ENCODE measurements around the gene ATP6AP1. TPM values are rescaled to one million over a fixed set of nuclear protein-coding genes. Genes with fewer than 3 reads are reported as not detected.

Gene ATP6AP1
- total RNA-seq, 2 experiments from 2014 or later: 21.3 to 22.5 TPM

- intact Hi-C loops (cut with micrococcal nuclease): no loop called here
- peaks cover 6% of the 10 kb centered on the region for H3K4me1 Mint-ChIP-seq (ENCODE audit: low read depth)
- CTCF ChIA-PET: no interaction called here
- no peaks in the 10 kb centered on the region for H3K9me3 Mint-ChIP-seq
- POLR2A ChIA-PET: interaction anchor here (1.1 to 2.6 kb wide), 2 partner anchors 47 to 60 kb away, joined by 3 to 8 read pairs; partner anchors contain the start of gene RPL10
- H3K36me3 Mint-ChIP-seq (ENCODE audit: low read depth): peaks cover 4% of the 10 kb centered on the region
- peak; percentile 29 for ATAC-seq
- H3K4me3 Mint-ChIP-seq: peak overlapping the region; percentile 79
- no peaks in the 10 kb centered on the region for H3K27me3 Mint-ChIP-seq
- TF ChIP-seq CTCF (IDR thresholded peaks at IDR 0.05): no peak
- DNase-seq: peak; percentile 22
- H3K27ac Mint-ChIP-seq: peak overlapping the region; percentile 49
Measured at GRCh38 chrX:154458954-154459778, 30.7 kb downstream of the ATP6AP1 start.

- ChIA-PET CTCF (no interaction called here), POLR2A (interaction anchor here (1.1 to 1.2 kb wide), 2 partner anchors 15 to 27 kb away, joined by 3 read pairs; partner anchors contain the start of gene UBL4A)
- Mint-ChIP-seq H3K9me3 (no peaks in the 10 kb centered on the region), H3K4me3 (peak overlapping the region; percentile 79), H3K27ac (no peak overlapping the region), H3K36me3 (ENCODE audit: low read depth) (peaks cover 4% of the 10 kb centered on the region), H3K27me3 (no peaks in the 10 kb centered on the region), H3K4me1 (ENCODE audit: low read depth) (peaks cover 6% of the 10 kb centered on the region)
- no peak for TF ChIP-seq CTCF (IDR thresholded peaks at IDR 0.05)
- DNase-seq (no peak), ATAC-seq (no peak)
- intact Hi-C loops (cut with micrococcal nuclease): no loop called here
Measured at GRCh38 chrX:154459832-154460231, 31.4 kb downstream of the ATP6AP1 start.

GRCh38 chrX:154460326-154460725 is 31.8 kb downstream of the ATP6AP1 start:
- ATAC-seq (no peak), DNase-seq (no peak)
- H3K4me3 Mint-ChIP-seq: peak overlapping the region; percentile 79
- no peaks in the 10 kb centered on the region for H3K27me3 Mint-ChIP-seq
- peaks cover 6% of the 10 kb centered on the region for H3K4me1 Mint-ChIP-seq (ENCODE audit: low read depth)
- TF ChIP-seq CTCF (IDR thresholded peaks at IDR 0.05): no peak
- no peak overlapping the region for H3K27ac Mint-ChIP-seq
- POLR2A ChIA-PET: interaction anchor here (1.1 to 1.2 kb wide), 2 partner anchors 15 to 26 kb away, joined by 3 read pairs; partner anchors contain the start of gene UBL4A
- no peaks in the 10 kb centered on the region for H3K9me3 Mint-ChIP-seq
- peaks cover 4% of the 10 kb centered on the region for H3K36me3 Mint-ChIP-seq (ENCODE audit: low read depth)
- CTCF ChIA-PET: no interaction called here
- intact Hi-C loops (cut with micrococcal nuclease): no loop called here

- no peak for DNase-seq
- POLR2A ChIA-PET: no interaction called here
- peaks cover 4% of the 10 kb centered on the region for H3K4me1 Mint-ChIP-seq (ENCODE audit: low read depth)
- H3K9me3 Mint-ChIP-seq: no peaks in the 10 kb centered on the region
- no peak for ATAC-seq
- intact Hi-C loops (cut with micrococcal nuclease): no loop called here
- TF ChIP-seq CTCF (IDR thresholded peaks at IDR 0.05): no peak
- H3K27ac Mint-ChIP-seq: no peak overlapping the region
- H3K4me3 Mint-ChIP-seq: no peak overlapping the region
- H3K27me3 Mint-ChIP-seq: no peaks in the 10 kb centered on the region
- H3K36me3 Mint-ChIP-seq (ENCODE audit: low read depth): peaks cover 4% of the 10 kb centered on the region
- CTCF ChIA-PET: interaction anchor here (1.0 to 1.4 kb wide), 2 partner anchors 13 to 73 kb away, joined by 3 read pairs; no protein-coding TSS in a partner anchor
Measured at GRCh38 chrX:154462396-154462795, 33.9 kb downstream of the ATP6AP1 start.

GRCh38 chrX:154463611-154464220 is 35.2 kb downstream of the ATP6AP1 start:
- Mint-ChIP-seq H3K27ac (no peak overlapping the region), H3K9me3 (no peaks in the 10 kb centered on the region), H3K36me3 (ENCODE audit: low read depth) (peaks cover 4% of the 10 kb centered on the region), H3K4me1 (ENCODE audit: low read depth) (peaks cover 3% of the 10 kb centered on the region), H3K27me3 (no peaks in the 10 kb centered on the region), H3K4me3 (no peak overlapping the region)
- ChIA-PET CTCF (interaction anchor here (1.4 kb wide), 1 partner anchor 72 kb away, joined by 3 read pairs; no protein-coding TSS in a partner anchor), POLR2A (interaction anchor here (2.7 kb wide), 1 partner anchor 64 kb away, joined by 9 read pairs; no protein-coding TSS in a partner anchor)
- no peak for TF ChIP-seq CTCF (IDR thresholded peaks at IDR 0.05)
- DNase-seq (no peak), ATAC-seq (no peak)
- intact Hi-C loops (cut with micrococcal nuclease): no loop called here
